Superior temporal gyrus (tissue), 1 donor: Measurements from ENCODE around the gene HECW1.
A peak's percentile ranks its signal among the peaks of the same experiment; 100 is the strongest.

Experiments used
- DNase-seq: peaks from one replicate; pipeline ENCODE4 v3.0.0-alpha.2; 2016; ENCODE audit errors: extremely low spot score

HECW1 gene

DNA sequence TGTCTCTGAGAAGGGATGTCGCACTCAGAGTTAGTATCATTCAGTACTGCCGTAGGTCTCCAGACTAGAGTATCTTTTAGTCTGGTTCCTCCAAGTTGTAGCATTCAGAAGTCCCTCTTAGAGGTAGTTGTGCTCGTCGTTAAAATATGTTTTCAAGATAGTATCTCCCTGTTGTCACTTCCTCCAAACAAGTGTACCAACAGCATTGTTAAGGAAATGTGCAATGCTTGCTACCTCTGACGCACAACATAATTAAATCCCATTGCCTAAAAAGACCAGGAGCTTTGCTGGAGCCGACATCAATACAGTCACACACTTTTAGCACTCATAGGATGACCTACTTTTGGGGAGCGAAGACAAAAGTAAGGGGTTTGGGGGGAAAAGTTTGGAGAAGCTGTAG, 390.5 kb downstream of the HECW1 start:
- DNase-seq, result no peak

DNA sequence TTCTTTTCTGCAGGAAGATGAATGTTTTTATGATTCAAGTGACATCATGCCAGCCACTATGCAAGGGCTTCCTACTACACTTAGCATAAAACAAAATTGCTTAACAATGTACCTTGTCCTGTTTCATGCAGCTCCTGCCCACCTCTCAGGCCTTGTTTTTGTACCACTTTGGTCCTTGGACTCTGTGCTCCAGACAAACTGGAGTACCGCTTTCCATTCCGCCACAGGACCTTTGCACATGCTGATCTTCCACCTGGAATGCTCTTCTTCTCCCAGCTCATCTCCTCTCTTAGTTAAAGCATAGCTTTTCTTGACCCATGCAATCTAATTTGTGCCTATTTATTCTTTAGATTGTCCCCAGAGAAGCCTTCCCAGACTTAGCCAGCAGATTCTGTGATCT, 393.0 kb downstream of the HECW1 start:
- no peak for DNase-seq

DNA sequence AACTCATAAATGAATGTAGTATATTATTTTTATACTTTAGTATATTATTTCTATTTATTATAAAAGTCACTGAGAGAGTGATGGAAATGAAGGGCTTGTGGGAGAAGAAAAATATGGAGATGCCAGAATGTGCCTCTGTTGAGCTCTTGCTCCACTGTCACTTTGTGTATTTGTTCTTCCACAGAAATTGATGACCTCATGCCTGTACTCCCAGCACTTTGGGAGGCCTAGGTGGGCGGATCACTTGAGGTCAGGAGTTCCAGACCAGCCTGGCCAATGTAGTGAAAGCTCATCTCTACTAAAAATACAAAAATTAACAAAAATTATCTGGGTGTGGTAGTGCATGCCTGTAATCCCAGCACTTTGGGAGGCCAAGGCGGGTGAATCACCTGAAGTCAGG, 394.0 kb downstream of the HECW1 start:
- no peak for DNase-seq

DNA sequence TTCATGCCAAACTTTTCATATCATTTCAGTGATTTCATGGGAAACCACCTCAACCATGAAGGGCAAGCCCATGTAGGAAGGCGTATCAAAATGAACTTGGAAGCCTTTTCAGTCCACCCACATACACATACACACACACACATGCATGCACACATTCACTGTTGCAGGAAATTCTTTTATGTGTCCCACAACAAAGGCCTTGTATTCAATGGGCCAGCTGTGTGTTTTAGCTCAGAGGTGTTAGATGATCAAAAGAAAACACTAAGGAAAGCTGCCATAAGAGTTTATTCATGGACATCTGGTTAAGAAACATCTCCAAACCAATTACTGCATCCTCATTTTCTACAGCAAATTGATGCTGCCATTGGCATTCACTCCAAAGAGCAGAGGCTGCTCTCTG, 396.0 kb downstream of the HECW1 start:
- no peak for DNase-seq

DNA sequence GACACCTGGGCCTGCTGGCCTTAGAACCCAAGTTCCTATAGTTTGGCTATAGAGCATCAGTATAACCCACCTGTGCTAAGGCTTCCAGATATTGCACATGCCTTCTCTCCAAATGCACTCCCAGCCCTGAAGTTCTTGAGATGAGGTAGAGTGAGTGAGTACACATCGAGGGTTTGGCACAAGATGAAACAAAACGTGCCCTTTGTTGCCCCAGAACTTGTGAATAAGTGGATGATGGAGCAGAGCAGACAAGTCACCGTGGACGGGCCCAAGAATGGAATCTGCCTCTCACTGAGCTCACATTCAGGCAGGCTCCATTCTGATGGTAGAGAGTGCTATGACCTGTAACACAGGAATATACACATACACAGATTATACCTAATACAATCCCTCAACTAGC, 397.5 kb downstream of the HECW1 start:
- no peak for DNase-seq

DNA sequence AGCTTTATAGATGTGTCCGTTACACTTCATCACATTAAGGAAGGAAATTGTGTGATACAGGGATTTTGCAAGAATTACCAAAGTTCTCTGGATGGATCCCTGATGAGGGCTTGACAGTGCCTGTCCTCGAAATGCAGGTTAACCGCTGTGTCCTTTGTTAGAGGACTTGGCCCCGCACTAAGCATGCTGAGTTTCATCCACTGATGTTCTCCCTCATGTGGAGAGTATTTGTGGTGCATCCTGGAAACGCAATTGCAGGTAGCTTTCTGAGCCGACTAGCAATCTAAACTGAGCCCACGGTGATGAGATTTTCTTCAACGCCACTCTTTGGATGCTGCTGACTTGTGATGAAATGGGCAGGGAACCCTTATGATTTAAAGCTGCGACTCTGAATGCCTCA, 398.6 kb downstream of the HECW1 start:
- DNase-seq, result no peak

DNA sequence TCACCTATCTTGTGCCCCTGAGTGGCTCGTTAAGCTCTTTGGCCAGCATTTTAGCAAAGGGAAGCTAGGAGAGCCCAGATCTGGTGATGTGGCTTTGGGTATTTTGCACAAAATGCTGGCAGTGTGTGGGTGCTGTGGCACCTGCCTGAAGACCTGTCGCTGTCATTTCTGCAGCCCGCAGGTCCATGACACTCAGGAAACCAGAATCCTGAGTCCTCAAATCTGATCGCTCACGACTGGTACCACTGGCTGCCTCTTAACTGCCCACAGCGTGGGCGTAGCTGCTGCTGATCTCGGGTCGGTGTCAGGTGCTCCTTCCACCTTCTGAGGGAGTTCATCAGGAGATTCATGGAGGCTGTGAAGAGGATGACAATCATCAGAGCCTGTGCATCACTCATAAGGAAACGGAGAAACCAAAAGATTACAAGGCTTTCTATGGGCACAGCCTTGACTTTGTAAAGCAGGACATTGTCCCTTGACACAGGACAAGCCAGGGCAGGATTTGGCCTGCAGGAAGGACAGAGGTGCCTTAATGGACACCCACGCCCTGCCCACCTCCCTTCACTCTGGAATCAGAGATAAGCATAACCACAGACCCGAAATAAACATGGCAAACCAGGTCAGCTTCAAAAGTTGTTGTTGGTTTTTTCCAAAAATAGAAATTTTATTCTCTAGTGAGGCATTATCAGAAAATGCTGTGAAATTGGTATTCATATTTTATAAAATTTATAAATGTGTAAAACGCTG, 399.5 kb downstream of the HECW1 start:
- no peak for DNase-seq

DNA sequence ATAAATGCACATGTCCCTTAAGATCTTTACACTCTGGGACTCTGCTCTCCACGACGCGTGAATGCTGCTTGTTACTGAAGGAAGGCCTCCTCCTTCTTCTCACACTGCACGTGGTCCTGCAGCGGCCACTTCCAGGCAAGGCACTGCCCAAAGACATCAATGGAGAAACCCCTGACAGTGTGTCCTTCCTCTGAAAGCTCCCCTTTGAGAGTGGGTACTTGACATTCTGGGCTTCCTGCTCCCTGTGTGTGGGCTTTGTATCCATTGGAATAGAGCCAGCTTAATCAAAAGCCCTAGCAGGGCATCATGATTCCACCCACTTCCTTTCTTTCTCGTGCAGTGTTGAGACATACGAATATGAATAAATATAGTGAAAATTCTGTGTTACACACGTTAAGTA, 400.8 kb downstream of the HECW1 start:
- peak; percentile 34 for DNase-seq

DNA sequence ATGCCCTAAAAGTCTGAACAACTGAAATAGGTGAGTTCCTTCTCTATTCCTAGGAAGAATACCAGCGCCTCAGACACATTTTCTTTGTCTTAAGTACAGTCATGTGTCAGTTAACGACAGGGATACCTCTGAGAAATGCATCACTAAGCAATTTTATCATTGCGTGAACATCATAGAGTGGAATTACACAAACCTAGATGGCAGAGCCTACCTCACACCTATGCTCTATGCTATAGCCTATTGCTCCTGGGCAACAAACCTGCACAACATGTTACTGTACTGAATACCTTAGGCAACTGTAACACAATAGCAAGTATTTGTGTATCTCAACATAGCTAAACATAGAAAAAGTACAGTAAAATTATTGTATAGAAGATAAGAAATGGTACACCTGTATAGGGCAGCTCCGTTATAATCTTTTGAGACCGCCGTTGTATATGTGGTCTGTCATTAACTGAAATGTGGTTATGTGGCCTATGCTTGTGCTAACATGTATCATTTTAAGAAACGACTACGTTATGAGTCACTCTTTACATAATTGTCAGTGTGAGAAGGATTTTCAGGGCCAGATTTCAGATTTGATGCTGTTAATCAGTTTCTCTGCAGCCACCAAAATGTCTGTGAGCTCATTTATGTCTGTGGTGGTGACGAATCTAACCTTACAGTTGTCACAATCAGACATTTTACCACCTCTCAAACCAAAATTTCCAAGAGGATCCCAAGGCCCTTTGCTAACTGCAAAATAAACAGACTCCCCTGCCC, 404.3 kb downstream of the HECW1 start:
- DNase-seq, result peak; percentile 40

DNA sequence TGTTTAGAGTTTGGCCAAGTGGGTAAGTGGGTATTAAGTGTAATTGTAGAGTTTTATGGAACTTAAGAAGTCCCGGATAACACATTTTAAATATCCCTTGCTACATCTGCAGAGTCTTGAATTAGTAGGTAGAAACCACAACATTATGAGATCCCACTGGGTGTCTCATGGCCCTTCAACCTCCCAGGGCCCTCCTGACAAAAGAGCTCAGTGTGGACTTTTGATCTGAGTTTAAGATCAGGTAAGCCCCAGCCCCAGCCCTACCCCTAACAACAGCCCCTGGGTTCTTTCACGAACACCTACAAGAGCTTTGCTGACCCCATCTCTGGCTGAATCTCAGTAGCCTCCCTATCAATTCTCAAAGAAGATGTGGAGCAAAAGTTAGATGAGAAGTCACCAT, 405.0 kb downstream of the HECW1 start:
- DNase-seq, result no peak

DNA sequence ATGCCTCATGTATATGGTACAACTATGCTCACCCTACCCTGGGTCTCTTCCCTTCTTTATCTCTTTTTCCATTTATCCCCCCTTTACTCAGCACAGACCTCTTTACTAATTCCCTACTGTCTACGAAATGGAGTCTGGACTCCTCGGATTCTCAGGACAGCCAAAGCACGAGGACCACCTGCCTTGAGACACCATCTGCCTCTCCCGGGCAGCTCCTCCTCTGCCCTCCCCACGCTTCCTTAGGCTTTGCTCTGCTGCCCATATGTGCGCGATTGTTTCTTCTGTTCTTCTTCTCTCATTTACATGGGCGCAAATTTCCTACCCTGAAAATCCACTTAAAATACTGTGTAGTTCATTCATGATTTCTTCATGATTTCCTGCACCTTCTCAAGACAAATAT, 407.8 kb downstream of the HECW1 start:
- DNase-seq, result no peak

DNA sequence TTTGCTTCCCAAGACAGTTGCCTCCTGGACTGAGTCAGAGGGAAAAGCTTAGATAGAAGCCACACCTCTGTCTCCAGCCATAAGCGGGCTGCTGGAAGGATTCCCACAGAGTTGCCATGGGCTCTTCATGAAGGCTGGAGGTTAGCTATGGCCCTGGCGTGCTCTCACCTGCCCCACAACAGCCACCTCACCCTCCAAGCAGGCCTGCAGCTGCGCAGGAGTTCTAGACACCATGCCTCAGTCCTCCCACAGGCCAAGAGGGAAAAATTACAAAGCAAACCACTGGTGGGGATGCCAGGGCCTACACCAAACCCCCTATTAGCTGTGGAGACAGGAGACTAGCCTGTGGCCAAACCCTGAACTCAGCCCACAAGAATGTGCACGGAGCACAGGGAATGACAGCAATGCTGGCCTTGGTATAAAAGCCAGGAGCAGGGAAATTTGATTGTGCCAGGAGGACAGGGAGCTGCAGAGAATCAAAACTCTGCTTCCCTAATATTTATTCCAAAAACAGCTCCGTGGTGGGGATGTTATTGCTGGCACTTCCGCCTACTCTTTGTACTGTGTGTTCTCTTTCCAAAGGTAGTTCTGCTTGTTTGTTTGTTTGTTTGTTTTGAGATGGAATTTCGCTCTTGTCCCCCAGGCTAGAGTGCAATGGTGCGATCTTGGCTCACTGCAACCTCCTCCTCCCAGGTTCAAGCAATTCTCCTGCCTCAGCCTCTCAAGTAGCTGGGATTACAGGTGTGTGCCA, 410.1 kb downstream of the HECW1 start:
- DNase-seq, result no peak

DNA sequence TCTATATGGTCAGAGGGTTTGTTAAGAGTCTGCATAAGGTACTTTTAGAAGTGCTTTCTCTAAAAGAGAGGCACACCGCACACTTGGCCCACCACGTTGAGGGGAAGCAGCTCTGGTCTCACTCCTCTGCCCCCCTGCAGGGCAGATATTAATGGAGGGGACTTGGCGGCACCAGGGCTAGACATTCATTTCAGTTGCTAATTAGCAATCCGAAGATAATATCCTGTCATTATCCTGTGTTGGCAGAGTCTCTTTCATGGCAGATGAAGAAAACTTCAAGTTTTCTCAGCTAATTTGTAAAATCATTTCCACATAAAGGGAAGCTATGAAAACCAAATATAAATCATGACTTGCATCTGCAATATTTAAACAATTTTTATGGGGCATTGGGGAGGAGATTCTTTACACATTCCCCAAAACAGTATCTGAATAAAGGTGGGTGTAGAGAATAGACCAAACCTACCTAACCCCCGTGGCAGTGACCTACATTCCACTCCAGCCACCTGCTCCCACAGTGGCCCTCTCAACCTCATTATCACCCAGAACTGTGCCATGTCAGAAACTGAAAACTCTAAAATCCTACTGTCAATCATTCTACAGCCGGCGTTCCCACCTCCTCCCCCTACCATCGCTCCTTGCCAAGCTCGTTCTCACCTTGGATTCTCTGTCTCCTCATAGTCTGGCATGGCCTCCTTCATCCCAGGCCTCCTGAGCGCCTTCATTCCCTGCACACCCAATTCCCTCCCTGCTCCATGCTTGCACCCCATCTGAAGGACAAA, 416.3 kb downstream of the HECW1 start:
- no peak for DNase-seq

DNA sequence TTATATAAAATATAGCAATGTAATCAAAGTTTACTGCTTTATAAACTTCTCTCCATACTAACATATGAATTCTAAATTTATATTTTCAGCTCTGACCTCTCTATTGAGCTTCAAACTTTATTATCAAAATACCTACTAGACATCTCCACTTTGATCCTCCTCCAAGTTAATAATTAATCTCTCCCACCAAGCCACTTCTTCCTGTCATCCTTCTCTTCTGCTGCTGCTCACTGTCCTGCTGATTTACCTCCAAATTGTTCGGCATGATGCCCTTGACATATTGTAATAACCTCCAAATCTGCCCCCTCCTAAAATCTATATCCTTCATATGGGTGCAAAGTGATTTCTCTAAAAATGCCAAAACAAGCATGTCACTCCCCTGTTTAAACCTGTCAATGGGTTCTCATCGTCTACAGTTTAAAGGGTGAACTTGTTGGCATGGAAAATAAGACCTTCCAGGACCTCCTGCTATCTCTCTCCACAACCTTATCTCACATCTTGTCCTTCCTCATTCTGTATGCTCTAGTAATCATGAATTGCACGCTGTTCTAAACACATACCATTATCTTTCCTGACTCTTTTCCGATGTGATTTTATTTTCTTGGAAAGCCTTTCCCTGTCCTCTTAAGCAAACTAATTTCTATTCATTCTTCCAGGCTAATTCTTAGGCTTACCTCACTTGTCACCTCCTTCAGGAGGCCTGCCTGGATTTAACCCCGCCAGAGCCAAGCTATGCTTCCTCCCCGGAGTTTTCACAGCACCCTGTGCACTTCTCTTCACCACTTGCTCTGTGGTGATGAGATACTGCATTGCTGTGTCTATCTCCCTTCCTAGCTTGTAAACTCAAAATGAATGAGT, 418.3 kb downstream of the HECW1 start:
- DNase-seq, result no peak

DNA sequence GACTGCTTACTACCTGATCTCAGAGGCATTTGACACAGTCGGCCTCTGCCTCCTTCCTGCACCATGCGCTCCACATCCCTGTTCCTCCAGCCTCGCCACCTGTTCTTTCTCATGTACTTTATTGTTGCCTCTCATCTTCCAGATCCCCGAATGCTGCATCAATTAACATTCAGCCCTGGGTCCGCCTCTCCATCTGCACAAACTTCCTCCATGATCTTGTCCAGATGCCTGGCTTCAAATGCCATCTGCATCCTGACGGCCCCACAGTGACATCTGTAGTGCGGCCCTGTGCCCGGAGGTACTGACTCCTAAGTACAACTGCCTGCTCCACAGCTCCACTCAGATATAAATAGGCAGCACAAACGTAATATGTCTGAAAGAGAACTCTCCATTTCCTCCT, 419.3 kb downstream of the HECW1 start:
- DNase-seq, result no peak

DNA sequence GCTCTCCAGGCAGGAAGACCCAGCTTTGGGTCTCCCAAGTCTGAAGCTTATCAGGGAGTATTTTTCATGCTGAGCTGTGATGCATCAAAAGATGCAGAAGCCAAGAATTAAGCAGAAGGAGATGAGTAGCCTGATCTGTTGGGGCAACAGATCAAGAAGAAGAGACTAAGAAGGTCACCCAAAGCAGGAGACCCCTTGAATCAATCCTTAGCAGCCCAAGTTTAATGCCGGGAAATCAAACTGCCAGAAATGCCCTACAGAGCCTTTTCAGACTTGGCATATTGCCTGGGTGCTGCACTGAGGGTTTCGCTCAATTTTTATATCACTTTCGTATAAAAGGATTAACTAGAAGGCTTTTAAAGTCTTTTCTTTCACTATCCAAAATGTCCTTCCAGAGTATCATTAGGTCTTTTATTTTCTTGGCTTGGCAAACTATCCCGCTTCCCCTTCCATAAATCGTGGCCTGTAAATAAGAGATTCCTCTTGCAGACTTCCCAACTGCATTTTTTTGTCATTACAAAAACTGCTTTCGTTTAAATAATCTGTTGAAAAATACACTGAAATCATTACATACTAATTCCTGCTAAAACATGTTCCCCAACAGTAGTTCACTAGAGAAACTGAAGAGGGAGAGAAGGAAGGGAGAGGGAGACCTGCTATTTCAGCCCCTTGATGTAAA, 421.5 kb downstream of the HECW1 start:
- DNase-seq, result no peak

DNA sequence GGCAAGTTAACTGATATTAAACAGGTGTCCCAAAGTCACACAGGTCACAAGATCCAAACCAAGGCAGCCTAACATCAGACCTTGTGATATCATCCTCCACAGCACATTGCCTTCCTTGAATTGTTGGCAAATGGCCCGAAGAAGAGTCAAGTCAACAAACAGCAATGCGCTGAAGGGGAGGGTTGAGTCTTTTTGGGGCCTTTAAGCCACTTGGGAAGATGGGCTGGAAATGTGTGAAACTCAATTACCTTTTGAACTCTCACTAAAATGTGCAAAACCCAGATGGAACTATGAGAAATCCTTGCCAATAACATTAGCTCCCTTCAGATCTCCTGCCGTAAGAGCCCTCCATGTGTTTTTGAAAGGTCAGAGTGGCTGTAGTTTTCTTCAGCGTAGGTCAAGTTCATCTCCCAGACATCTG, 422.6 kb downstream of the HECW1 start:
- DNase-seq, result no peak

DNA sequence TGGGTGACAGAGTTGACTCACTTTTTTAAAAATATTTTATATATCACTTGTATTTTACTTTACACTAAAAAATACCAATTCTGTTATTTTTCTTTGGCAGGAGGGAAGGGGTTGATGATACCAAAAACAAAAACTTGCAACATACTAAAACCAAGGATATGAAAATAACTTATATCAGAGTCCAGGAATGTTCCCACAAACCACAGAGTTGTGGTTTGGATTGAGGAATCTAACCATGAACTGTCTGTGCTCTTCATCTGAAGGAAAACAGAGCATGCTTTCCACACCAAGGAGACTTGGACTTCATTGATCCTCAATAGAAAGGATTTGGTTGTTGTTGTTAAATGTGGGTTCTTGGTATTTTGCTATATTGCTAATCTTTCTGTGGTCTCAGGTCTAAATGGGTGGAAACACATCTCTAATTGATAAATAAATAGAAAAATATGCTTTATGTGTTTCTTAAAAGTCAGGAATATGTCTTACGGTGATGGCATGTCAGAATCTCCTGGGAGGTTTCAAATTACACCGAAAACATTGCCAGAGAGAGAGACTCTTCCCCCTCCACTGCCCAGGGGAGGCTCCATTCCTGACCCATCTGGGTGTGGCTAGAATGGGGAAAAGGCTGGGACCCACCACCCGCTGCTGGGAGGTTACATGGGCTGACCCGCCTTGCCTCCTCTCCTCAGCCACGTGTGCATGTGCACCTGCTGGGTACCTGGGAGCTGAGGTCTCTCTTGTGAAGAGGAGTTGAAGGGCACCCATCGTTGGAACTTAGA, 423.6 kb downstream of the HECW1 start:
- DNase-seq, result no peak

DNA sequence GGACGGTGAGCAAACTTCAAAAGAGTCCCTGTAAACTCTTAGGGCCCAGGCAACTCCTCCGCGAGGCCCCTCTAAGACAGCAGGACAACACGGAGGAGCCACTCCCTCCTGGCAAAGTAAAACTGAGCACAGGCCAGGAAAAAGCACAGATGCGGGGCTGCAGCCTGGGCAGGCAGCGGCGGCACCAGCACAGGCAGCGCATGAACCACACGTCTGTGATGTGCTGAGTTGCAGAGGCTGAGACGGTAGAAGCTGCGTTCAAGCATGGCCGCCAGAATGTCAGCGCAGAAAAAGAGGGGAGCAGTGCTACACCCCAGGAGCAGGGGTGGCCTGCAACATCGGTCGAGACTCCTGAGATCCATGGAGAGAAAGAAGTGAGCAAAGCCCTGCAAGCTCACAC, 424.3 kb downstream of the HECW1 start:
- DNase-seq, result no peak
